Measurements from ENCODE around the gene TCF23.
"Not testable (repeated sequence)": the region's sequence is repeated elsewhere in the genome, so short reads cannot be mapped to it uniquely, and the experiment has no call there.

TCF23 gene

DNA sequence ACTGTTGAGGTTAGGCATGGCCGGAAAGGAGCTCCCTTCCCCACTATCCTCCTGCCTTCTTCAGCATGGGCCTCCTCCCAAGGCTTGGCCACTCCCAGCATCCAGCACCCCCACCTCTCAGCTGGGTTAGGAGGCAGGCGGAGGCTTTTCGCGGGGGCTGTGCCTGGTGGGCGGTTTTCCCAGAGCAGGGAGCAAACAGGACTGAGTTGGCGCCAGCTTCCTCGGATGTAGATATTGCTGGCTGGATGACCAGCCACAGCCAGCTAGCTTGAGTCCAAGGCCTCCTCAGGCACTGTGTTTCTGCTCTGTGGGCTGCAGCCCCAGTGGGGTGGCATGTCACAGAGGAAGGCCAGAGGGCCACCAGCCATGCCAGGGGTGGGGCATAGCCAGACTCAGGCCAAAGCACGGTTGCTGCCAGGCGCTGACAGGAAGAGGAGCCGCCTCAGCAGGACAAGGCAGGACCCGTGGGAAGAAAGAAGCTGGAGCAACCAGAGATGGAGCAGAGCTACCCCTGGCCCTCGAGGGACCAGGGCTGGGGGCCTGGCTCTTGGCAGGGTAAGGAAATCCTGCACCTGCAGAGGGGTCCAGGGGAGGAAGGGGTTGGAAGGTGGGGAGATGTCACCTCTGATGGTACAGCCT is at the start of gene TCF23:
TSS of gene TCF23 (plus strand) at position 204 of the 639 bp plus-strand sequence. CDS start at position 334, 130 bp downstream.
- no peak for DNase-seq

DNA sequence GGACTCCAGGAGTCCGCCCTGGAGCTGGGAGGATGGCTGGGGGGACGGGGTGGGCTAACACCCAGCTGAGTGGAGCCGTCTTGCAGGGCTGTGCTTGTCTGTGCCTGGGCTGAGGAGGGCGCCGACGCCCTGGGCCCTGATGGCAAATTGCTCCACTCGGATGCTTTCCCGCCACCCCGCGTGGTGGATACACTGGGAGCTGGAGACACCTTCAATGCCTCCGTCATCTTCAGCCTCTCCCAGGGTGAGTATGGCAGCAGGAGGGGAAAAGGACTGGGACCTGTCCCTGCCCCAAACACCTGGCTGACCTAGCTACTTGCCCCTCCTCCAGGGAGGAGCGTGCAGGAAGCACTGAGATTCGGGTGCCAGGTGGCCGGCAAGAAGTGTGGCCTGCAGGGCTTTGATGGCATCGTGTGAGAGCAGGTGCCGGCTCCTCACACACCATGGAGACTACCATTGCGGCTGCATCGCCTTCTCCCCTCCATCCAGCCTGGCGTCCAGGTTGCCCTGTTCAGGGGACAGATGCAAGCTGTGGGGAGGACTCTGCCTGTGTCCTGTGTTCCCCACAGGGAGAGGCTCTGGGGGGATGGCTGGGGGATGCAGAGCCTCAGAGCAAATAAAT is 49.4 kb upstream of the TCF23 start:
- no peak for DNase-seq

DNA sequence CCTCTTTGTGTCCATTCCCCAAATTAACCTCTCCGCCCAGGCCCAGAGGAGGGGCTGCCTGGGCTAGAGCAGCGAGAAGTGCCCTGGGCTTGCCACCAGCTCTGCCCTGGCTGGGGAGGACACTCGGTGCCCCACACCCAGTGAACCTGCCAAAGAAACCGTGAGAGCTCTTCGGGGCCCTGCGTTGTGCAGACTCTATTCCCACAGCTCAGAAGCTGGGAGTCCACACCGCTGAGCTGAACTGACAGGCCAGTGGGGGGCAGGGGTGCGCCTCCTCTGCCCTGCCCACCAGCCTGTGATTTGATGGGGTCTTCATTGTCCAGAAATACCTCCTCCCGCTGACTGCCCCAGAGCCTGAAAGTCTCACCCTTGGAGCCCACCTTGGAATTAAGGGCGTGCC is 48.8 kb upstream of the TCF23 start:
- no peak for DNase-seq

DNA sequence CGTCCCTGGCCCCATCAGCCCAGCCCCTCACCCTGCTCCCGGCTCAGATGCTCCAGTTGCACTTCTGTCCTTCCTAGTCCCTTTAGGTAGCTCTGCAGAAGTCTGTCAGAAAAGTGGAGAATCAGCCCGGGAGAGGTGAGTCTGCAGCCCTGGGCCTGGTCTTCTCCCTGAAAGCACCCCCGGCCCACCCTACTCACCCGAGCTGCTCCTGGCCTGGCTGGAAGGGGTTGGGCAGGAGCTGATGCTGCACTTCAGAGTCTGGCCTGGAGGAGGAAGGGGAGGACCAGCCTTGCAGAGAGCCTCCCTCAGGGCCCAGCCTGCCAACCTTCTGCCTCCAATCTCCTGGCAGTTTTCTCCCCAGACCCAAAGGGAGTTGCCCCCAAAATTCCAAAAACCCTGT is 46.5 kb upstream of the TCF23 start:
- DNase-seq: no peak

DNA sequence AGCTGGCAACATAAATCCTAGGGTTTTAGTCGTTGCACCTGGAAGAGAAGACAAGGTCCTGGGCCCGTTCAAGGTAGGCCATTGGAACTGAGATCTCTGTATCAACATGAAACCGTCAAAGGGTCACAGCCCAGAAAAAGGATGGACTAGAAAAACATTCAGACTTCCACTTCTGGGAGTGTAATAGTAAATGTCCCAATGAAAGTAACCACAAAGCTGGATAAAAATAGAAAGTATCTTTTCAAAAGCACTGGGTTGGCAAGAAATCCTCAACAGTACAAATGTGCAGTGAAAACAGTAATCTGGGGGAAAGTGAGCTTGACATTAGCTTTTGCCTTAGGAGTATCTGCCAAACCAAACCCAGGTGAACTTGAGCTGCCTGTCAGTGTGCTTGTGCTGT is 42.8 kb upstream of the TCF23 start:
- DNase-seq: no peak

DNA sequence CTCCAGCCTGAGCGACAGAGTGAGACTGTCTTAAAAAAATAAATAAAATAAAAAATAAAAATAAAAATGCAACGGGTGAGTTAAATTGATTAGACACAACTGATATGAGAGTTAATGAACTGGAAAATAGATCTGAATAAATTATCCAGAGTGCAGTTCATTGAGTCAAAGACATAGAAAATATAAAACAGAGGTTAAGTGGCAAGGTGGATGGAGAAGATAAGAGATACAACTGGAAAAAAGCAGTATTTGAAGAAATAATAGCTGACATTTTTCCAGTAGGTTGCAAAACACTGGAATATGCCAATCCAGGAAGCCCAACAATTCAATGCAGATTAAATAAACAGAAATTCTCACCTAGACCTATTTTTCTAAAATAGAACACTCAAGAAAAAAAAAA is 40.6 kb upstream of the TCF23 start:
- DNase-seq: no peak

DNA sequence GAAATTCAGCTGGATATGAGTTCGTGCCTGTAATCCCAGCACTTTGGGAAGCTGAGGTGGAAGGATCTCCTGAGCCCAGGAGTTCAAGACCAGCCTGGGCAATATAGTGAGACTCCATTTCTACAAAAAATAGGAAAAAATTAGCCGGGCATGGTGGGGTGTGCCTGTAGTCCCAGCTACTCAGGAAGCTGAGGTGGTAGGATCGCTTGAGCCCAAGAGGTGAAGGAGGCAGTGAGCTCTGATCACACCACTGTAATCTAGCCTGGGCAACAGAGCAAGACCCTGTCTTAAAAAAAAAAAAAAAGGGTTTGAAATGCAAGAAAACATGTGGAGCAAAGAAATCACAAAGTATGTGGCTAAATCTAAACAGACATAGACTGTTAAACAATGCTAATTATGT is 39.7 kb upstream of the TCF23 start:
- DNase-seq: no peak

DNA sequence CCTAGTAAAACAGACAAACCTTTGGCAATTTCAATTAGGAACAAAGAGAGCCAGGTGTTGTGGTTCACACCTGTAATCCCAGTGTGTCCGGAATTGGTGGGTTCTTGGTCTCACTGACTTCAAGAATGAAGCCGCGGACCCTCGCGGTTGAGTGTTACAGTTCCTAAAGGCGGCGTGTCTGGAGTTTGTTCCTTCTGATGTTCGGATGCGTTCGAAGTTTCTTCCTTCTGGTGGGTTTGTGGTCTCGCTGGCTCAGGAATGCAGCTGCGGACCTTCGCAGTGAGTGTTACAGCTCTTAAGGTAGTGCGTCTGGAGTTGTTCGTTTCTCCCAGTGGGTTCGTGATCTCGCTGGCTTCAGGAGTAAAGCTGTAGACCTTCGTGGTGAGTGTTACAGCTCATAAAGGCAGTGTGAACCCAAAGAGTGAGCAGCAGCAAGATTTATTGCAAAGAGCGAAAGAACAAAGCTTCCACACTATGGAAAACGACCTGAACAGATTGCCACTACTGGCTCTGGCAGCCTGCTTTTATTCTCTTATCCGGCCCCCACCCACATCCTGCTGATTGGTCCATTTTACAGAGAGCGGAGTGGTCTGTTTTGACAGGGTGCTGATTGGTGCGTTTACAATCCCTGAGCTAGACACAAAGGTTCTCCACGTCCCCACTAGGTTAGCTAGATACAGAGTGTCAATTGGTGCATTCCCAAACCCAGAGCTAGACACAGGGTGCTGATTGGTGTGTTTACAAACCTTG is 38.0 kb upstream of the TCF23 start:
- DNase-seq: not testable (repeated sequence)

DNA sequence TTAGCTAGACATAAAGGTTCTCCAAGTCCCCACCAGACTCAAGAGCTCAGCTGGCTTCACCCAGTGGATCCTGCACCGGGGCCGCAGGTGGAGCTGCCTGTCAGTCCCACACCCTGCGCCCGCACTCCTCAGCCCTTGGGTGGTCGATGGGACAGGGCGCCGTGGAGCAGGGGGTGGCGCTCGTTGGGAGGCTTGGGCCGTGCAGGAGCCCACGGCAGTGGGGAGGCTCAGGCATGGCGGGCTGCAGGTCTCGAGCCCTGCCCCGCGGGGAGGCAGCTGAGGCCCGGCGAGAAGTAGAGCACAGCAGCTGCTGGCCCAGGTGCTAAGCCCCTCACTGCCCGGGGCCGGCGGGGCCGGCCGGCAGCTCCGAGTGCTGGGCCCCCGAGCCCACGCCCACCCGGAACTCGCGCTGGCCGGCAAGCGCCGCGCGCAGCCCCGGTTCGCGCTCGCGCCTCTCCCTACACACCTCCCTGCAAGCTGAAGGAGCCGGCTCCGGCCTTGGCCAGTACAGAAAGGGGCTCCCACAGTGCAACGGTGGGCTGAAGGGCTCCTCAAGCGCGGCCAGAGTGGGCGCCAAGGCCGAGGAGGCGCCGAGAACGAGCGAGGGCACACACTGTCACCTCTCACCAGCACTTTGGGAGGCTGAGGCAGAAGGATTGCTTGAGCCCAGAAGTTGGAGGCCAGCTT is 37.3 kb upstream of the TCF23 start:
- not testable (repeated sequence) for DNase-seq

DNA sequence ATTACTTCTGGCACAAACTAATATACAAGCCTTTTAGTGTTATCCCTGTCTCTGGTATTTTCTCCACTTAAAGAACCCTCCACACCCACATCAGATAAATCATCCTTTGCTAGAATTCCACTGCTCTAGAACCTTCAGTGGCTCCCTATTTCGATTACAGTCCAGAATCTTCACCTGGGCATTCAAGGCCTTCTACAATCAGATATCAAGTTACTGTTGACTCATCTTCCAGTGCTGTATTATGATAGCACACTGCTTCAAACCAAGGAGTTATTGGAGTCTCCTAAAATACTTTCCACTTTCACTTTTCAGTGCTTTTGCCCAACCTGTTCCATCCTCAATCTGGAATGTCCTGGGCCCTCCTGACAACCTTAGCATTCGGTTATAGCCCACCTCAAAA is 33.3 kb upstream of the TCF23 start:
- no peak for DNase-seq

DNA sequence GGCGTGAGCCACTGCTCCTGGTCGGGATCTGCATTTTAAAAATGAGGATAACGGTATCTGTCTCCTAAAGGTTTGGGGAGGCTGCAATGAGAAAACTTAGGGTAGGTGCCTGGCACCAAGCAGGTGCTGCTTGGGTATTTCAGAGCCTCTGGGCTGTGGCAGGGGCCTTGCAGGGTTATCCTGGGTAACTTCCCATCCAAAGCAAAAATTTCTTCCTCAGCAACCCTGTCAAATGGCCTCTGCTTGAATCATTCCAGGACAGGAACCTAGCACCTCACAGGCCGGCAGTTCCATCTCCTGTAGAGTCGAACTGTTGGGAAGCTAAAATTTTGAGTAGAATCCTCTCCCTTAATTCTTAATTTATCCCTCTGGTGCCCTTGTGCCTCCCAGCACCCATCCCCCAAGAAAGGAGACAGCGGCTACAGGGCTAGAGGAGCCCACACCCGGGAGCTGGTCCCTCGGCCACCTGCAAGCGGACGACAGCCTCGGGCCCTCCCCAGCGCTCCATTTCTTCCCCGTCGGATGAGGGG is 30.7 kb upstream of the TCF23 start:
- peak in 1 of 2 experiments; percentile 7 for DNase-seq

DNA sequence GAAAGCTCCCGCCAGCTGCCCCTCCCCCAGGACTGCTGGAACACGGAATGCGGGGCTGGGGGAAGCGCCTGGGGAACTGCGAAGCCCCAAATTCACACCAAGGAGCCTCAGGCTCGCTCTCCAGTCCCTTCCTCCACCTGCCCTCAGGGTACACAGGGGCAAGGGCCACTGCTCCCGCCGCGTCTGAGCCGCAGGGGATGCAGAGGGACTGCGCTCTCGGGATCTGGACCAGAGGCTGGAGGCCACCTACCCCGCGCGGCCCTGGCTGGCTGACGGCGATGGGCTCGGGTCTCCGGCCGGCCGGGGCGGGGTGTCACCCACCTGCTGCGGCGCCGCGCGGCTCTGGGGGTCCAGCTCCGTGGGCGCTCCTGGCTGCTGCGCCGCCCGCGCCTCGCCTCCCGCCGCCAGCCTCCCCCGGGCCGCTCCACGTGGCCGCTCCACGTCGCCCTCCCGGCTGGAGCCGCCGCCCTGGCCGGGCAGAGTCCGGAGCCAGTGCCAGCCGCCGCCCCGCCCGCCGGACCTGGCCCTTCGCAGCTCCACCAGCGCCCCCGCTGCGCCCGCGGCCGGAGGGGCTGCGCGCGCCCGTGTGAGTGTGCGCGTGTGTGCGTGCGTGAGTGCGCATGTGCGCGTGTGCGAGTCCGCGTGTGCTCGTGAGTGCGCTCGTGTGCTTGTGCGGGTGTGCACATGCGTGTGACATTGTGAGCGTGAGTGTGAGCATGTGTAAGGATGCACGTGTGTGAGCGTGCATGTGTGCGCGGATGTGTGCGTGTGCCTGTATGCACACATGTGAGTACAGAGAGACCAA is 30.1 kb upstream of the TCF23 start, which contains the start of gene CGREF1:
TSS of gene CGREF1 (minus strand) at position 604 of the 805 bp plus-strand sequence. CDS start 14,762 bp downstream, outside the sequence.
- DNase-seq: peak; percentile 45 to 65

DNA sequence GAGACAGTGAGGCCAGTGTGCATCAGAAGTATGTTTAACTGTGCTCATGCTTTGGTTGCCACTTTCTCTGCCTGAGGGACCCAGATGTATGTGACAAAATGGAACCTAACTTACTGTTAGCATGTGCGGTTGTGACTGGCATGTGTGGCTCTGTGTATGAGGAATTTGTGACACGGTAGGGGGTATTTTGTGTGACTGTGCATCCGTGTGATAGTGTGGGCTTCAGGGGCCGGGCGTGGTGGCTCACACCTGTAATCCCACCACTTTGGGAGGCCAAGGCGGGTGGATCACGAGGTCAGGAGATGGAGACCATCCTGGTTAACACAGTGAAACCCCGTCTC is 29.5 kb upstream of the TCF23 start:
- DNase-seq: not testable (repeated sequence)

DNA sequence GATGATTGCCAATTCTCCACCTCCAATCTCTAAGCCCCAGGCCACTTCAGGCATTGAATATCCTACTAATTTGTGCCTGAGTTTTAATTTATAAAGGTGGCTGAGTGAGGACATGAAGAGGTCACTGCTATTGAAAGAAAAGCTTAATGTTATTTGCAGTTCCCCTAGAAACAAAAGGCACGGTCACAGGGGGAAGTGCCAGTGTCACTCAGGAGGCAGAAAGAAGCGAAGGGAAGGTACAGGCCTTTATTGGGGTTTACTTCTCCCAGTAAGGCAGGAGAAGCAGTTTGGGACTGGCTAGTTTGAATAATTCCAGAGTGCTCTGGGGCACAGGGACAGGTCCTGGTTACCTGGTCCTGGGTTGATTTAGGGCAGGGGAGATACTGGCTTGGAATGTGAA is 26.9 kb upstream of the TCF23 start:
- no peak for DNase-seq

DNA sequence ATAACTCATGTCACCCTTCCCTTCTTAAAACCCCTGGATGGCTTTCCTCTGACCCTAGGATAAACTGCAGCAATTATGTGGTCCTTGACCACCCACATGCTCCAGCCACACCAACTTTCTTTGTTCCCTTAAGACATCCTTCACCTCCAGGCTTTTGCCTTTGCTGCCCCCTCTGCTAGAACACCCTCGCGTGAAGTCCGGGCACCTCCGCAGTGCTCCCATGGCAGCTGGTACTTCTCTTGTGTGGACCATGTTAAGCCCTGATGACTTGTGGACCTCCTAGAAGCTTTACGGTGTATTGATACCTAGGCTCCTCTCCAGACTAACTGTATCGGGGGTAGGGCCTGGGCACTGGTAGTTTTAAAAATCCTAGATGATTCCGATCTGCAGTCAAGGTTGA is 26.0 kb upstream of the TCF23 start:
- DNase-seq: no peak

DNA sequence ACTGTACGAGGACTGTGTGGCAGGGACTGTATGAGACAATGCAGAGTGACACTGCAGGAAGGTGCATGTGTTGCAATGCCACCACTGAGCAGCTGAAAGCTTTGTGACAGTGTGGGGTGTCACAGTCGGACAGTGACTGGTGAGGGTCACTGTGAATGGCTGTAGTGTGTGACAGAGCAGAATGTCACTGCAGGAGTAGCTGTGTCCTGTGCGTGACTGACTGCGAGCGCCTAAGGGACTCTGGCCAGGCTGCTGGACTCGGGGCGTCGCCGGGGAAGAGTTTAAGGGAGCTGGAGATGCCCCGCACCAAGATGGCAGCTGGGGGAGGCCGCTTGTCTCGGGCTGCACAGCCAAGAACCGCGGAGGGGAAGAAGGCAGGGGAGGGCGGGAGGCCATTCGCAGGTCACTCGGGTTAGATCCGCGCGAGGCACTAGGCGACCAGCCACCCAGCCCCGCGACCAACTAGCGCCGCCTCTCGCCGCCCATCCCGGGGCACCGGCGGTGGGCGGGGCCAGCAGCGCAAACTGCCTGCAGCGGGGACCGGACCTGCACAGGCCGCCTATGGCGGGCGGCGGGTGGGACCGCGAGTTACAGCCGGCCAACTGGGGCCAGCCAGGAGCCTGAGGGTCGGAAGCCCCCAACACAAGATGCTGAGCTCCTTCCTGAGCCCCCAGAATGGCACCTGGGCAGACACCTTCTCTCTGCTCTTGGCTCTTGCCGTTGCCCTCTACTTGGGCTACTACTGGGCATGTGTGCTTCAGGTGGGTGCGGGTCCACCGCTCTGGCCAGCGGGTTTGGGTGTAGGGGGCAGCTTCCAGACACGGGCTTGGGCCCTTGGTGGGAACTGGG is 25.3 kb upstream of the TCF23 start, which contains the start of gene ABHD1:
TSS of gene ABHD1 (plus strand) at position 514 of the 849 bp plus-strand sequence. CDS start at position 648, 134 bp downstream.
- peak; percentile 12 to 36 for DNase-seq

DNA sequence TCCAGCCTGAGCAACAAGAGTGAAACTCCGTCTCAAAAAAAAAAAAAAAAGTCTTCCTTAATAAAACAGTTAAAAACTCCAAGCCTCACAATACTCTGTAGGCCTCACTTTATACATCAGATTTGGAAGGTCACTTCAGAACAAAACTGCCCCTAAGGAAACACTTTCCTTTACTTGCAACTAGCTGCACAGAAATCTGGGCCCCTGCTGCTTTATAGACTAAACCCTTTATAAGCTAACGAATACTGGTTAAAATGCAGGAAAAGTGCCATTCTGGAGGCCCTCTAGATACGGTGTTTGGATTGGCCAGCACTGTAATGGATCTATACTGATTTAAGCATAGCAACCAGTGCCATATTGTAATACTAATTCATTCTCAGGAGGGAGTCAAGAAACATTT is 23.7 kb upstream of the TCF23 start:
- DNase-seq: no peak

DNA sequence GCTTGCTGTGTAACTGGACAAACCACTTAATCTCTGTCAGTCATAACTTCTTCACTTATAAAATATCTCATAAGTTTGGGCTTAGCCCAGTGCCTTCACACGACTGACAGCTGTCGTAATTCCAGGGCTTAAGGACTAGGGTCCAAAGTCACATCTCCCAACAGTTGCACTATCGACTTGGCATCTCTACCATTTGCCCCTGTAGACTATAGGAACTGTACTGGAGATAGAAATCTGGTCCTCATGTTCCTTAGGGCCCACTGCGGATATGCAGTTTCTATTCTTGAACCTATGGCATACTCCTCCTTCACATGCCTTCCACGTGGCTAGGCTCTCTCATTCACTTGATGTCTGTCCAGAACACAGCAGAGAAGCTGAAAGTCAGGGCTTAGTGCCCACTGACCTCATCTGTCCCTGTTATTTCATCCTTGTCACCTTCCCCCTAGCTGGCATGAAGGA is 22.5 kb upstream of the TCF23 start:
- DNase-seq: no peak

DNA sequence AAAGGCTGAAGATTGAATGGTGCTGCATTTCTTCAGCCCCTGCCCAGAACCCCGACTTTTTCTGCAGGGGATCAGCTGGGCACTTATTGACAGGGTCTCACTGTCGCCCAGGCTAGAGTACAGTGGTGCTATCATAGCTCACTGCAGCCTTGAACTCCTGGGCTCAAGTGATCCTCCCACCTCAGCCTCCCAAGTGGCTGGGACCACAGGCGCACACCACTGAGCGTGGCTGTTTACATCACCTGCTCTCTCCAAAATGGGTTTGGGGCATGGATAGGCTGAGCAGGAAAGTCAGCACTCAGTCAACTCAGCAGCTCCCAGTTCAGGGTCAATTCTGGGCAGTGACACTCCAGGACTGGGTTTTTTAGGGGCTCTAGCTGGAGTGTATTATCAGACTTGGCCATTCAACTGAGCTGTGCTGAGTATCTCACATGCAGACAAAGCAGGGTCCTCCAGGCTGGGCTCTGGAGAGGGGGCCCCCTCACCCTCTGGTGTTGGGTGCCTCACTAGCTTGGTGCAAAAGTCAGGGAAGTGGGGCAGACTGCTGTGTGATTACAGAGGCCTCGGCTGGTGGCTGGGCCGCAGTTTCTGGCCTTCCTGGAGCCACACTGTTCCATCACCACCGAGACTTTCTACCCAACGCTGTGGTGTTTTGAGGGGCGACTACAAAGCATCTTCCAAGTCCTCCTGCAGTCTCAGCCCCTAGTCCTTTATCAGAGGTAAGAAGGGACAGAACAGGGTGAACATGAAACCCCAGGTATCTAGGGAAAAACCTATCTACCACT is 20.7 kb upstream of the TCF23 start:
- no peak for DNase-seq

All from NCI-H2081 (cell line).